ENCODE data around the gene ORM1. TPM values are rescaled to one million over a fixed set of nuclear protein-coding genes. Genes with fewer than 3 reads are reported as not detected.

The ORM1 gene
- total RNA-seq, 1 experiment from 2014 or later, result 4.4 TPM

DNA sequence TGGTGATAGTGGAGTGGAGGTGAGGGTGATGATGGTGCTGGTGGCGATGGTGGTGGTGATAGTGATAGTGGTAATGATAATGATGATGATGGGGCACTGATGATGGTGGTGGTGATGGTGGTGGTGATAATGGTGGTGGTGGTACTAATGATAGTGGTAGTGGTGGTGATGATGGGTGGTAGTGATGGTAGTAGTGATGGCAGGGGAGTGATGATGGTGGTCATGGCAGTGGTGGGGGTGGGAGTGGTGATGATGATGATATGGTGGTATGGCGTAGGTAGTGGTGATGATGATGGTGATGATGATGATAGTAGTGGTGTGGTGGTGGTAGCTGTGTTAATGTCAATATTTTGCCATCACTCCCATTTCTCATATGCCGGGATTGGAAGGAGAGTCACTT lies 44.5 kb upstream of the ORM1 start:
- WGBS (ENCODE audit: extremely low coverage, insufficient read length, low lambda C conversion rate), result 100% methylated on average over 1 of the region's 3 CpGs
- Histone ChIP-seq H2BK12ac (ENCODE audit: insufficient read length, low read depth, low read length) (no peak overlapping the region), H3K27ac (ENCODE audit: insufficient read length, low read depth, low read length) (no peak overlapping the region), H3K4ac (ENCODE audit: low read depth, low read length) (no peak overlapping the region), H3T11ph (ENCODE audit: low read length) (no peak overlapping the region), H4K5ac (ENCODE audit: insufficient read length, low read depth, low read length) (no peak overlapping the region), H3K9ac (ENCODE audit: extremely low read depth, insufficient read length, low read length) (no peak overlapping the region), H4K91ac (ENCODE audit: insufficient read length, low read depth, low read length) (no peak overlapping the region), H3K14ac (ENCODE audit: insufficient read depth, low read length) (no peak overlapping the region), H3K79me1 (ENCODE audit: insufficient read depth, low read depth, low read length, poor library complexity, severe bottlenecking) (no peaks in the 10 kb centered on the region), H2BK5ac (ENCODE audit: insufficient read length, low read length) (no peak overlapping the region), H2BK20ac (ENCODE audit: low read depth, low read length, poor library complexity, severe bottlenecking) (no peak overlapping the region), H2AFZ (ENCODE audit: low read length) (no peak overlapping the region), H3K23ac (ENCODE audit: insufficient read length, low read depth, low read length) (no peak overlapping the region), H4K8ac (replicated peaks; ENCODE audit: insufficient read length, low read depth, low read length) (no peak overlapping the region), H3K4me1 (ENCODE audit: insufficient read depth, low read length) (no peaks in the 10 kb centered on the region), H2BK120ac (ENCODE audit: low read depth, low read length, poor library complexity, severe bottlenecking) (no peak overlapping the region), H3K56ac (ENCODE audit: insufficient read length, low read depth, low read length) (no peak overlapping the region), H2BK15ac (ENCODE audit: low read depth, low read length) (no peak overlapping the region), H3K9me3 (ENCODE audit: control insufficient read depth, low read depth, low read length) (no peaks in the 10 kb centered on the region), H2AK5ac (ENCODE audit: insufficient read length, low read length) (no peak overlapping the region), H3K27me3 (ENCODE audit: insufficient read depth, low read length) (no peaks in the 10 kb centered on the region), H3K18ac (ENCODE audit: insufficient read length, low read depth, low read length) (no peak overlapping the region), H4K20me1 (ENCODE audit: control insufficient read depth, insufficient read depth, insufficient read length) (no peaks in the 10 kb centered on the region), H3K23me2 (ENCODE audit: insufficient read length, low read depth, low read length, poor library complexity, severe bottlenecking) (no peaks in the 10 kb centered on the region), H3K4me2 (ENCODE audit: insufficient read depth, insufficient read length, low read length) (no peak overlapping the region), H3K79me2 (ENCODE audit: insufficient read depth, low read length) (no peaks in the 10 kb centered on the region)
- no peaks in the 10 kb centered on the region; the same call in 1 of the 2 replicates for H3K27me3 Mint-ChIP-seq (ENCODE audit: low read depth)
- TF ChIP-seq, protein P1, sequence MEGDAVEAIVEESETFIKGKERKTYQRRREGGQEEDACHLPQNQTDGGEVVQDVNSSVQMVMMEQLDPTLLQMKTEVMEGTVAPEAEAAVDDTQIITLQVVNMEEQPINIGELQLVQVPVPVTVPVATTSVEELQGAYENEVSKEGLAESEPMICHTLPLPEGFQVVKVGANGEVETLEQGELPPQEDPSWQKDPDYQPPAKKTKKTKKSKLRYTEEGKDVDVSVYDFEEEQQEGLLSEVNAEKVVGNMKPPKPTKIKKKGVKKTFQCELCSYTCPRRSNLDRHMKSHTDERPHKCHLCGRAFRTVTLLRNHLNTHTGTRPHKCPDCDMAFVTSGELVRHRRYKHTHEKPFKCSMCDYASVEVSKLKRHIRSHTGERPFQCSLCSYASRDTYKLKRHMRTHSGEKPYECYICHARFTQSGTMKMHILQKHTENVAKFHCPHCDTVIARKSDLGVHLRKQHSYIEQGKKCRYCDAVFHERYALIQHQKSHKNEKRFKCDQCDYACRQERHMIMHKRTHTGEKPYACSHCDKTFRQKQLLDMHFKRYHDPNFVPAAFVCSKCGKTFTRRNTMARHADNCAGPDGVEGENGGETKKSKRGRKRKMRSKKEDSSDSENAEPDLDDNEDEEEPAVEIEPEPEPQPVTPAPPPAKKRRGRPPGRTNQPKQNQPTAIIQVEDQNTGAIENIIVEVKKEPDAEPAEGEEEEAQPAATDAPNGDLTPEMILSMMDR (conservative IDR thresholded peaks at IDR 0.05), result no peak
- H3K9me3 Mint-ChIP-seq, result no peaks in the 10 kb centered on the region
- no peaks in the 10 kb centered on the region for H3K4me1 Mint-ChIP-seq
- no peak for DNase-seq
- H3K27ac Mint-ChIP-seq, result no peak overlapping the region
- no peak overlapping the region for H3K4me3 Mint-ChIP-seq
- H3K36me3 Mint-ChIP-seq (ENCODE audit: insufficient read depth in 1 of 3, low read depth in 3 of 3), result peaks cover 0 to 4% (median 2%) of the 10 kb centered on the region in 3 experiments; a peak in 3 of 7 replicates
